SK-N-SH (cell line): Measurements from ENCODE around the gene FRMD1. TPM values are rescaled to one million over a fixed set of nuclear protein-coding genes. Genes with fewer than 3 reads are reported as not detected.

Source experiments
- CTCF ChIA-PET: fragments of 300-600, 350-600 bp; formaldehyde crosslinking; extraction: SDS; loops from one replicate; lab custom pipeline; 2021; lab: Yijun Ruan, JAX
- POLR2A ChIA-PET: fragments of 350-600 bp; sonication (Branson Sonifier 250); formaldehyde crosslinking; extraction: SDS; loops from one replicate; lab custom pipeline; 2020; ENCODE audit warnings: antibody characterized with exemption, inconsistent platforms; lab: Yijun Ruan, JAX
- DNase-seq: peaks from one replicate; pipeline ENCODE4 v3.0.0; 2012
- H2AFZ ChIP-seq: fragments of 200-600 bp; sonication (generic); 2 replicates; pipeline ENCODE4 v1.8.1; 2016; ENCODE audit warnings: antibody characterized with exemption, mild to moderate bottlenecking, low read depth
- H3F3A ChIP-seq: fragments of 200-600 bp; sonication (generic); replicated peaks from 2 replicates; pipeline ENCODE3; 2016; ENCODE audit warnings: antibody characterized with exemption, mild to moderate bottlenecking; ENCODE audit not compliant: insufficient read depth
- H3K27ac ChIP-seq, 2 experiments: fragments of 200-500 bp in 1 of 2; fragments of 200-600 bp in 1 of 2; sonication (Bioruptor generic) in 1 of 2; sonication (generic), shearing (Covaris generic) in 1 of 2; 2 replicates each; pipeline versions ENCODE4 v1.5.1 to v1.6.1; 2014 to 2016; ENCODE audit warnings: low read depth in 2 of 2, inconsistent platforms in 1 of 2, low read length in 1 of 2, mild to moderate bottlenecking in 1 of 2, mixed read lengths in 1 of 2
- H3K27me3 ChIP-seq: fragments of 200-600 bp; sonication (generic), shearing (Covaris generic); 2 replicates; pipeline ENCODE4 v1.6.1; 2016; ENCODE audit warnings: mixed run types; ENCODE audit not compliant: insufficient read depth
- H3K36me3 ChIP-seq, 2 experiments: fragments of 200-500 bp in 1 of 2; fragments of 200-600 bp in 1 of 2; sonication (Bioruptor generic) in 1 of 2; sonication (generic) in 1 of 2; replicated peaks in 1 of 2; 2 replicates each; pipeline versions ENCODE3 to v1.5.1; 2014 to 2016; ENCODE audit warnings: low read length in 1 of 2, mild to moderate bottlenecking in 1 of 2; ENCODE audit not compliant: insufficient read depth in 2 of 2, control insufficient read depth in 1 of 2
- H3K4me1 ChIP-seq, 2 experiments: fragments of 200-500 bp in 1 of 2; fragments of 200-600 bp in 1 of 2; sonication (Bioruptor generic) in 1 of 2; sonication (generic), shearing (Covaris generic) in 1 of 2; 2 replicates each; pipeline versions ENCODE4 v1.5.1 to v1.6.1; 2014 to 2016; ENCODE audit warnings: low read depth in 1 of 2, low read length in 1 of 2, mixed run types in 1 of 2; ENCODE audit not compliant: insufficient read depth in 2 of 2, control insufficient read depth in 1 of 2
- H3K4me2 ChIP-seq: fragments of 200-600 bp; sonication (generic), shearing (Covaris generic); 2 replicates; pipeline ENCODE4 v1.6.1; 2017; ENCODE audit warnings: mixed run types
- H3K4me3 ChIP-seq, 2 experiments: fragments of 200-500 bp in 1 of 2; fragments of 200-600 bp in 1 of 2; sonication (Bioruptor generic) in 1 of 2; sonication (generic), shearing (Covaris generic) in 1 of 2; 2 replicates each; pipeline versions ENCODE4 v1.5.1 to v1.8.1; 2014 to 2016; ENCODE audit warnings: low read depth in 2 of 2, inconsistent platforms in 1 of 2, low read length in 1 of 2, mild to moderate bottlenecking in 1 of 2, mixed read lengths in 1 of 2, moderate library complexity in 1 of 2
- H3K79me2 ChIP-seq: fragments of 200-600 bp; sonication (generic); 2 replicates; pipeline ENCODE4 v1.8.1; 2017; ENCODE audit warnings: mild to moderate bottlenecking; ENCODE audit not compliant: insufficient read depth
- H3K9ac ChIP-seq: fragments of 200-600 bp; sonication (generic); 2 replicates; pipeline ENCODE4 v1.6.1; 2017; ENCODE audit warnings: mixed run types
- H3K9me2 ChIP-seq: fragments of 200-600 bp; sonication (generic); 2 replicates; pipeline ENCODE4 v1.6.1; 2017; ENCODE audit warnings: mixed run types
- H3K9me3 ChIP-seq: fragments of 200-600 bp; sonication (generic); 2 replicates; pipeline ENCODE4 v1.6.1; 2017; ENCODE audit warnings: mixed run types, mild to moderate bottlenecking, moderate library complexity
- H4K20me1 ChIP-seq: fragments of 200-600 bp; sonication (generic); 2 replicates; pipeline ENCODE4 v1.6.1; 2017; ENCODE audit warnings: mild to moderate bottlenecking, mixed run types; ENCODE audit not compliant: insufficient read depth
- GABPA ChIP-seq: IDR thresholded peaks from 2 replicates; pipeline ENCODE4 v1.4.0; 2012; ENCODE audit warnings: low read depth, mild to moderate bottlenecking
- GATA2 ChIP-seq: sonication (generic); formaldehyde crosslinking; IDR thresholded peaks from 2 replicates; pipeline ENCODE4 v1.5.0; 2020; ENCODE audit warnings: mild to moderate bottlenecking, missing genetic modification reagents
- IRF3 ChIP-seq: fragments of 150-350 bp; IDR thresholded peaks from 2 replicates; pipeline ENCODE4 v1.6.1; 2016; ENCODE audit warnings: mild to moderate bottlenecking, low read depth, low read length
- JUND ChIP-seq: IDR thresholded peaks from 2 replicates; pipeline ENCODE4 v1.4.0; 2012
- NRF1 ChIP-seq: IDR thresholded peaks from 2 replicates; pipeline ENCODE4 v1.6.1; 2012; ENCODE audit warnings: low read depth, mild to moderate bottlenecking, low read length
- RAD21 ChIP-seq: IDR thresholded peaks from 2 replicates; pipeline ENCODE4 v1.6.1; 2012; ENCODE audit warnings: mild to moderate bottlenecking, low read length
- RCOR1 ChIP-seq: fragments of 150-350 bp; IDR thresholded peaks from 2 replicates; pipeline ENCODE4 v1.6.1; 2017; ENCODE audit warnings: antibody characterized with exemption, low read length
- REST ChIP-seq: IDR thresholded peaks from 2 replicates; pipeline ENCODE4 v1.6.1; 2012; ENCODE audit warnings: mild to moderate bottlenecking, low read depth, low read length, moderate library complexity
- SMC3 ChIP-seq: IDR thresholded peaks from 2 replicates; pipeline ENCODE4 v1.6.1; 2012; ENCODE audit warnings: low read depth, low read length, improper control_type of control experiment
- TAF1 ChIP-seq: IDR thresholded peaks from 2 replicates; pipeline ENCODE4 v1.6.1; 2012; ENCODE audit warnings: low read depth, mild to moderate bottlenecking, low read length, moderate library complexity, borderline replicate concordance
- TCF12 ChIP-seq: IDR thresholded peaks from 2 replicates; pipeline ENCODE4 v1.4.0; 2012
- ZBTB33 ChIP-seq: IDR thresholded peaks from 2 replicates; pipeline ENCODE4 v1.4.0; 2012; ENCODE audit warnings: low read depth, borderline replicate concordance
- WGBS: methylation state at CpG from one replicate; pipeline ENCODE4 v1.1.6; 2017; ENCODE audit warnings: low lambda C conversion rate; 5-methylcytosine and 5-hydroxymethylcytosine counted together
- polyA plus RNA-seq, 3 experiments: library from polyadenylated mRNA; depleted of rRNA; stranded (reverse); fragments of >200 nt; gene quantifications; 2 replicates each; pipeline ENCODE4 v1.2.3, GENCODE V29; 2012

FRMD1 gene
- polyA plus RNA-seq, 1 of the 3 experiments (the other 2 are of a cell fraction): not detected

DNA sequence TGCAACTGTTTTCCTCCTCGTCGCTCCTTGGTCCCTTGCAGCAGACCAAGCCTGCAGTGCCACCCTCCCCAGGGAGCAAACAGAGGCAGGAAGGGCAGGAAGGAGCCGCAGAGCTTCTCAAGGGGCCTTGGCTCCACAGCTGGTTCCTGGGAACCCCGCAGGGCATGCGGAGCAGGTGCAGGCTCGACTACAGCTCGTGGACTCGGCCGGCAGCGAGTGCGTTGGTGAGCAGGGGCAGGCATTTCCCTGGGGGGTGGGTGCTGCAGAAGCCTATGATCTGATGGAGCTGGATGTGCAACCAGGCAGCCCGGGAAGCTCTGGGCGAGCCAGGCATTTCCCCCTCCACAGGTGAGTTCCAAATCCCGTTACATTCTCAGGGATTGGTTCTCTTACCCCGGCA lies 37.1 kb downstream of the FRMD1 start:
- POLR2A ChIA-PET: no interaction called here

More for the DNA sequence above, 37.1 kb downstream of the FRMD1 start:
- H3K36me3 ChIP-seq: no peaks in the 10 kb centered on the region
- no peaks in the 10 kb centered on the region for H3K9me3 ChIP-seq
- no peak for DNase-seq
- TF ChIP-seq NRF1: no peak
- no peak for TF ChIP-seq REST
- no peak for TF ChIP-seq IRF3
- no peak for TF ChIP-seq JUND
- no peak for TF ChIP-seq GABPA
- TF ChIP-seq RAD21: no peak
- no peak for TF ChIP-seq GATA2 (CRISPR knock-in tag)
- TF ChIP-seq ZBTB33: no peak
- no peak for TF ChIP-seq TAF1
- no peak for TF ChIP-seq RCOR1
- TF ChIP-seq TCF12: no peak
- TF ChIP-seq SMC3: no peak
- H3K27me3 ChIP-seq: no peaks in the 10 kb centered on the region
- no peaks in the 10 kb centered on the region for H3K79me2 ChIP-seq
- H3K9me2 ChIP-seq: no peaks in the 10 kb centered on the region
- H2AFZ ChIP-seq: no peak overlapping the region
- no peak overlapping the region for H3K4me3 ChIP-seq
- H3K27ac ChIP-seq: no peak overlapping the region
- WGBS: 72% methylated on average over 4 of the region's 15 CpGs
- no peaks in the 10 kb centered on the region for H3F3A ChIP-seq
- no peak overlapping the region for H3K9ac ChIP-seq
- no peak overlapping the region for H3K4me2 ChIP-seq
- H4K20me1 ChIP-seq: no peaks in the 10 kb centered on the region
- CTCF ChIA-PET: no interaction called here
- H3K4me1 ChIP-seq: peaks cover 0 to 10% of the 10 kb centered on the region in 2 experiments; a peak in 1 of 4 replicates
